WTC11 (cell line): ENCODE data around the gene EFS. TPM values are rescaled to one million over a fixed set of nuclear protein-coding genes. Genes with fewer than 3 reads are reported as not detected.
A peak's percentile ranks its signal among the peaks of the same experiment; 100 is the strongest.

Experiments
- ATAC-seq: fragments of 200-7000 bp; cut with Tn5 transposase; 2 replicates; pipeline ENCODE4 v1.10.0; 2021; ENCODE audit warnings: mild to moderate bottlenecking, moderate library complexity
- CTCF ChIA-PET: fragments of 300-600 bp; sonication (Branson Sonifier 250); formaldehyde crosslinking; loops from one replicate; lab custom pipeline; 2021; ENCODE audit warnings: antibody characterized with exemption; lab: Charles Lee
- POLR2A ChIA-PET: fragments of 350-600 bp; sonication (Branson Sonifier 250); formaldehyde crosslinking; loops from one replicate; lab custom pipeline; 2021; ENCODE audit warnings: antibody characterized with exemption; lab: Charles Lee
- DNase-seq: peaks from one replicate; pipeline ENCODE4 v3.0.0; 2021; ENCODE audit warnings: low spot score
- H3K27ac Mint-ChIP-seq: 2 replicates; pipeline ENCODE4 v1.8.0; 2021; ENCODE audit warnings: mixed read lengths
- H3K27me3 Mint-ChIP-seq: 2 replicates; pipeline ENCODE4 v1.8.0; 2021; ENCODE audit warnings: low read depth, mild to moderate bottlenecking, moderate library complexity, mixed read lengths
- H3K36me3 Mint-ChIP-seq: 2 replicates; pipeline ENCODE4 v1.8.0; 2021; ENCODE audit warnings: mixed read lengths
- H3K4me1 Mint-ChIP-seq: 2 replicates; pipeline ENCODE4 v1.8.0; 2022; ENCODE audit warnings: mixed read lengths
- H3K4me3 Mint-ChIP-seq: 2 replicates; pipeline ENCODE4 v1.8.0; 2021; ENCODE audit warnings: mild to moderate bottlenecking, moderate library complexity, mixed read lengths
- H3K9me3 Mint-ChIP-seq: 2 replicates; pipeline ENCODE4 v1.8.0; 2021; ENCODE audit warnings: mixed read lengths
- ATF1 ChIP-seq: sonication (generic); formaldehyde crosslinking; IDR thresholded peaks from 2 replicates; pipeline ENCODE4 v1.8.1; 2023; ENCODE audit warnings: mild to moderate bottlenecking, moderate library complexity, missing genetic modification reagents
- CREB1 ChIP-seq: sonication (generic); formaldehyde crosslinking; IDR thresholded peaks from 2 replicates; pipeline ENCODE4 v1.8.0; 2023; ENCODE audit warnings: mild to moderate bottlenecking, missing genetic modification reagents
- E2F4 ChIP-seq: sonication (generic); formaldehyde crosslinking; IDR thresholded peaks from 2 replicates; pipeline ENCODE4 v1.8.1; 2022; ENCODE audit warnings: low read depth, mild to moderate bottlenecking, moderate library complexity, missing genetic modification reagents, borderline replicate concordance
- FOXK1 ChIP-seq: sonication (generic); formaldehyde crosslinking; IDR thresholded peaks from 2 replicates; pipeline ENCODE4 v1.8.0; 2022; ENCODE audit warnings: mild to moderate bottlenecking, moderate library complexity, missing genetic modification reagents
- FOXP1 ChIP-seq: sonication (generic); formaldehyde crosslinking; IDR thresholded peaks from 2 replicates; pipeline ENCODE4 v1.8.0; 2022; ENCODE audit warnings: missing genetic modification reagents, mild to moderate bottlenecking, moderate library complexity, borderline replicate concordance
- MYBL2 ChIP-seq: sonication (generic); formaldehyde crosslinking; IDR thresholded peaks from 2 replicates; pipeline ENCODE4 v1.8.1; 2023; ENCODE audit warnings: mild to moderate bottlenecking, moderate library complexity, missing genetic modification reagents
- NR1H2 ChIP-seq: sonication (generic); formaldehyde crosslinking; IDR thresholded peaks from 2 replicates; pipeline ENCODE4 v1.9.0; 2021; ENCODE audit warnings: mild to moderate bottlenecking, moderate library complexity, missing genetic modification reagents
- NR3C1 ChIP-seq: sonication (generic); formaldehyde crosslinking; conservative IDR thresholded peaks from 2 replicates; pipeline ENCODE4 v1.8.1; 2023; ENCODE audit warnings: low read depth, mild to moderate bottlenecking, missing genetic modification reagents
- RORB ChIP-seq: fragments of 250-450 bp; sonication (Bioruptor Pico); IDR thresholded peaks from 2 replicates; pipeline ENCODE4 v1.9.0; 2021; ENCODE audit warnings: mild to moderate bottlenecking
- SMAD3 ChIP-seq: sonication (generic); formaldehyde crosslinking; IDR thresholded peaks from 2 replicates; pipeline ENCODE4 v1.8.0; 2022; ENCODE audit warnings: missing genetic modification reagents, mild to moderate bottlenecking, borderline replicate concordance
- SMAD4 ChIP-seq: sonication (generic); formaldehyde crosslinking; IDR thresholded peaks from 2 replicates; pipeline ENCODE4 v1.8.0; 2022; ENCODE audit warnings: mild to moderate bottlenecking, missing genetic modification reagents
- TEAD1 ChIP-seq: sonication (generic); formaldehyde crosslinking; IDR thresholded peaks from 2 replicates; pipeline ENCODE4 v1.8.0; 2022; ENCODE audit warnings: mild to moderate bottlenecking, missing genetic modification reagents
- TP53 ChIP-seq: sonication (generic); formaldehyde crosslinking; IDR thresholded peaks from 2 replicates; pipeline ENCODE4 v1.8.1; 2023; ENCODE audit warnings: mild to moderate bottlenecking, missing genetic modification reagents
- ZNF138 ChIP-seq: sonication (generic); formaldehyde crosslinking; conservative IDR thresholded peaks from 2 replicates; pipeline ENCODE4 v1.8.1; 2022; ENCODE audit warnings: mild to moderate bottlenecking, moderate library complexity, missing genetic modification reagents
- ZNF671 ChIP-seq: fragments of 250-450 bp; sonication (Bioruptor Pico); IDR thresholded peaks from 2 replicates; pipeline ENCODE4 v1.8.0; 2021; ENCODE audit warnings: mild to moderate bottlenecking
- total RNA-seq: library from RNA; stranded (reverse); gene quantifications from 3 replicates; pipeline ENCODE4 v1.2.3, GENCODE V29; 2021
- TF ChIP-seq, protein P1 (sequence below): sonication (generic); formaldehyde crosslinking; IDR thresholded peaks from 2 replicates; pipeline ENCODE4 v1.8.1; 2023; ENCODE audit warnings: mild to moderate bottlenecking, moderate library complexity, missing genetic modification reagents
- TF ChIP-seq, protein P2 (sequence below): fragments of 250-450 bp; sonication (Bioruptor Pico); conservative IDR thresholded peaks from 2 replicates; pipeline ENCODE4 v1.9.0; 2021; ENCODE audit warnings: mild to moderate bottlenecking
- TF ChIP-seq, protein P3 (sequence below): fragments of 250-450 bp; sonication (Bioruptor Pico); IDR thresholded peaks from 2 replicates; pipeline ENCODE4 v1.8.0; 2021; ENCODE audit warnings: mild to moderate bottlenecking
- TF ChIP-seq, protein P4 (sequence below): fragments of 250-450 bp; sonication (Bioruptor Pico); IDR thresholded peaks from 2 replicates; pipeline ENCODE4 v1.9.0; 2021; ENCODE audit warnings: mild to moderate bottlenecking
- TF ChIP-seq, protein P5 (sequence below): sonication (generic); formaldehyde crosslinking; IDR thresholded peaks from 2 replicates; pipeline ENCODE4 v1.8.1; 2022; ENCODE audit warnings: mild to moderate bottlenecking, moderate library complexity, missing genetic modification reagents

The EFS gene
- total RNA-seq, 1 experiment from 2014 or later: 35.3 TPM

DNA sequence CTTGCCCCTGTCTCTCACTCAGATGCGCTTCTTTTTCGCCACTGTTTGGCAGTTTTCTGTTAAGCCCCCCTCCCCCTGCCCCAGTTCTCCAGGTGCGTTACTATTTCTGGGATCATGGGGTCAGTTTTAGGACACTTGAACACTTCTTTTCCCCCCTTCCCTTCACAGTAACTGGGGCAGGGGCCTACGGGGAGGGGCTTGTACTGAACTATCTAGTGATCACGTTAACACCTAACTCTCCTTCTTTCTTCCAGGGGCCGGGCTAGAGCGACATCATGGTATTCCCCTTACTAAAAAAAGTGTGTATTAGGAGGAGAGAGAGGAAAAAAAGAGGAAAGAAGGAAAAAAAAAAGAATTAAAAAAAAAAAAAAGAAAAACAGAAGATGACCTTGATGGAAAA, 40.0 kb downstream of the EFS start (continued):
- TF ChIP-seq, protein P1, sequence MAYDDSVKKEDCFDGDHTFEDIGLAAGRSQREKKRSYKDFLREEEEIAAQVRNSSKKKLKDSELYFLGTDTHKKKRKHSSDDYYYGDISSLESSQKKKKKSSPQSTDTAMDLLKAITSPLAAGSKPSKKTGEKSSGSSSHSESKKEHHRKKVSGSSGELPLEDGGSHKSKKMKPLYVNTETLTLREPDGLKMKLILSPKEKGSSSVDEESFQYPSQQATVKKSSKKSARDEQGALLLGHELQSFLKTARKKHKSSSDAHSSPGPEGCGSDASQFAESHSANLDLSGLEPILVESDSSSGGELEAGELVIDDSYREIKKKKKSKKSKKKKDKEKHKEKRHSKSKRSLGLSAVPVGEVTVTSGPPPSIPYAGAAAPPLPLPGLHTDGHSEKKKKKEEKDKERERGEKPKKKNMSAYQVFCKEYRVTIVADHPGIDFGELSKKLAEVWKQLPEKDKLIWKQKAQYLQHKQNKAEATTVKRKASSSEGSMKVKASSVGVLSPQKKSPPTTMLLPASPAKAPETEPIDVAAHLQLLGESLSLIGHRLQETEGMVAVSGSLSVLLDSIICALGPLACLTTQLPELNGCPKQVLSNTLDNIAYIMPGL (CRISPR knock-in tag): no peak
- TF ChIP-seq, protein P2, sequence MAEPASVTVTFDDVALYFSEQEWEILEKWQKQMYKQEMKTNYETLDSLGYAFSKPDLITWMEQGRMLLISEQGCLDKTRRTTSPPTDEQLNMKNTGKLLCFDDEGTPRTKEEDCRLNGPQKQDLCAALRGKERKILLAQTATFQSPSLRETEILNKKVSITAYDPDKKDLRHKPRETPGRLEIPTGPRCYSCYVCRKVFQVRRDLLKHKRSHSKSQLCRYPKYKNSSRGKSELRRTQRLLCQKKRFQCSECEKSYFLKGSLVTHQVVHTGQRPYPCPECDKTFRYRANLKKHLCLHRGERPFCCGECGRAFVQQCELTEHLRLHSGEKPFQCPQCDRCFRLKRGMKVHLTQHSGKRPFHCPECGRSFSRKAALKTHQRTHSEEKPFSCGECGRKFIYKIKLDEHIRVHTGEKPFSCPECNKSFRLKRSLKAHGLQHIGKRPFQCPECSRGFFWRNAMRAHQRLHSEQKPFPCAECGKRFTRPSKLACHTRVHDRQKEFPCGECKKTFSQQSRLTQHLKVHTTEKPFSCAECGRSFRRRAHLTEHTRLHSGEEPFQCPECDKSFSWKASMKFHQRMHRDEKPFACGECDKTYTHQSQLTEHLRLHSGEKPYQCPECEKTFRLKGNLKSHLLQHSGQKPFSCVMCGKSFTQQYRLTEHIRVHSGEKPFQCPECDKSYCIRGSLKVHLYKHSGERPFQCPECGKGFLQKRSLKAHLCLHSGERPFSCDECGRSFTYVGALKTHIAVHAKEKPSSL: no peak
- TF ChIP-seq FOXK1 (no peak), E2F4 (CRISPR knock-in tag) (no peak), NR1H2 (no peak), TEAD1 (CRISPR knock-in tag) (no peak), SMAD4 (CRISPR knock-in tag) (no peak)

- Mint-ChIP-seq H3K27ac (no peak overlapping the region), H3K36me3 (peaks cover 46% of the 10 kb centered on the region), H3K4me3 (no peak overlapping the region), H3K27me3 (no peaks in the 10 kb centered on the region), H3K9me3 (no peaks in the 10 kb centered on the region), H3K4me1 (peaks cover 26% of the 10 kb centered on the region)
- ATAC-seq (no peak), DNase-seq (no peak)
- ChIA-PET POLR2A (no interaction called here), CTCF (interaction anchor here (0.8 to 1.7 kb wide), 2 partner anchors 21 to 55 kb away, joined by 4 to 7 read pairs; no protein-coding TSS in a partner anchor)
- TF ChIP-seq ATF1 (CRISPR knock-in tag) (no peak), RORB (CRISPR knock-in tag) (no peak), SMAD3 (CRISPR knock-in tag) (no peak), ZNF138 (CRISPR knock-in tag) (no peak)
These were observed 40.5 kb downstream of the EFS start for GRCh38 chr14:23324455-23324846.

DNA sequence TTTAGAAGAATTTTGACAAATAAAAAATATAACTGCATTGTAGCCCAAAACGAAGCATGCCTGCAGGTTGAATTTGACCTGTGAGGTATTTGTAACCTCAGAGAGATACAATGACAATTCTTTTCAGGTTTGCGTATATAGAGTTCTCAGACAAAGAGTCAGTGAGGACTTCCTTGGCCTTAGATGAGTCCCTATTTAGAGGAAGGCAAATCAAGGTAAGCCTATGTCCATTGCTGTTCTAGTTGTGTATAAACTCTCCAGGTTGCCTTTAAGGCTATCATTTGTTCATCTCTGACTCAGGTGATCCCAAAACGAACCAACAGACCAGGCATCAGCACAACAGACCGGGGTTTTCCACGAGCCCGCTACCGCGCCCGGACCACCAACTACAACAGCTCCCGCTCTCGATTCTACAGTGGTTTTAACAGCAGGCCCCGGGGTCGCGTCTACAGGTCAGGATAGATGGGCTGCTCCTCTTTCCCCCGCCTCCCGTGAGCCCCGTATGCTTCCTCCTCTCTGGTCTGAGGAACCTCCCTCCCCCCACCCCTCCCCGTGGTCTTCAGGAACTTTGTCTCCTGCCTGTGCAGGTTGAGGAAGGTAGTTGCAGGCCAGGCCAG, 41.0 kb downstream of the EFS start:
- no peaks in the 10 kb centered on the region for H3K9me3 Mint-ChIP-seq
- H3K27ac Mint-ChIP-seq: peak overlapping the region; percentile 65; the same call in 1 of the 2 replicates
- DNase-seq (no peak), ATAC-seq (no peak)
- H3K27me3 Mint-ChIP-seq: no peaks in the 10 kb centered on the region
- ChIA-PET CTCF (interaction anchor here (1.3 to 1.7 kb wide), 2 partner anchors 56 to 59 kb away, joined by 3 to 7 read pairs; no protein-coding TSS in a partner anchor), POLR2A (no interaction called here)
- H3K36me3 Mint-ChIP-seq: peaks cover 46% of the 10 kb centered on the region
- TF ChIP-seq TP53 (CRISPR knock-in tag) (no peak), FOXK1 (no peak), CREB1 (CRISPR knock-in tag) (no peak), MYBL2 (CRISPR knock-in tag) (no peak), NR3C1 (CRISPR knock-in tag) (no peak), FOXP1 (no peak), ZNF671 (CRISPR knock-in tag) (no peak)
- TF ChIP-seq, protein P3, sequence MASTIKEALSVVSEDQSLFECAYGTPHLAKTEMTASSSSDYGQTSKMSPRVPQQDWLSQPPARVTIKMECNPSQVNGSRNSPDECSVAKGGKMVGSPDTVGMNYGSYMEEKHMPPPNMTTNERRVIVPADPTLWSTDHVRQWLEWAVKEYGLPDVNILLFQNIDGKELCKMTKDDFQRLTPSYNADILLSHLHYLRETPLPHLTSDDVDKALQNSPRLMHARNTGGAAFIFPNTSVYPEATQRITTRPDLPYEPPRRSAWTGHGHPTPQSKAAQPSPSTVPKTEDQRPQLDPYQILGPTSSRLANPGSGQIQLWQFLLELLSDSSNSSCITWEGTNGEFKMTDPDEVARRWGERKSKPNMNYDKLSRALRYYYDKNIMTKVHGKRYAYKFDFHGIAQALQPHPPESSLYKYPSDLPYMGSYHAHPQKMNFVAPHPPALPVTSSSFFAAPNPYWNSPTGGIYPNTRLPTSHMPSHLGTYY (CRISPR knock-in tag): no peak
- TF ChIP-seq, protein P4, sequence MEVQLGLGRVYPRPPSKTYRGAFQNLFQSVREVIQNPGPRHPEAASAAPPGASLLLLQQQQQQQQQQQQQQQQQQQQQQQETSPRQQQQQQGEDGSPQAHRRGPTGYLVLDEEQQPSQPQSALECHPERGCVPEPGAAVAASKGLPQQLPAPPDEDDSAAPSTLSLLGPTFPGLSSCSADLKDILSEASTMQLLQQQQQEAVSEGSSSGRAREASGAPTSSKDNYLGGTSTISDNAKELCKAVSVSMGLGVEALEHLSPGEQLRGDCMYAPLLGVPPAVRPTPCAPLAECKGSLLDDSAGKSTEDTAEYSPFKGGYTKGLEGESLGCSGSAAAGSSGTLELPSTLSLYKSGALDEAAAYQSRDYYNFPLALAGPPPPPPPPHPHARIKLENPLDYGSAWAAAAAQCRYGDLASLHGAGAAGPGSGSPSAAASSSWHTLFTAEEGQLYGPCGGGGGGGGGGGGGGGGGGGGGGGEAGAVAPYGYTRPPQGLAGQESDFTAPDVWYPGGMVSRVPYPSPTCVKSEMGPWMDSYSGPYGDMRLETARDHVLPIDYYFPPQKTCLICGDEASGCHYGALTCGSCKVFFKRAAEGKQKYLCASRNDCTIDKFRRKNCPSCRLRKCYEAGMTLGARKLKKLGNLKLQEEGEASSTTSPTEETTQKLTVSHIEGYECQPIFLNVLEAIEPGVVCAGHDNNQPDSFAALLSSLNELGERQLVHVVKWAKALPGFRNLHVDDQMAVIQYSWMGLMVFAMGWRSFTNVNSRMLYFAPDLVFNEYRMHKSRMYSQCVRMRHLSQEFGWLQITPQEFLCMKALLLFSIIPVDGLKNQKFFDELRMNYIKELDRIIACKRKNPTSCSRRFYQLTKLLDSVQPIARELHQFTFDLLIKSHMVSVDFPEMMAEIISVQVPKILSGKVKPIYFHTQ (CRISPR knock-in tag): no peak
- TF ChIP-seq, protein P5, sequence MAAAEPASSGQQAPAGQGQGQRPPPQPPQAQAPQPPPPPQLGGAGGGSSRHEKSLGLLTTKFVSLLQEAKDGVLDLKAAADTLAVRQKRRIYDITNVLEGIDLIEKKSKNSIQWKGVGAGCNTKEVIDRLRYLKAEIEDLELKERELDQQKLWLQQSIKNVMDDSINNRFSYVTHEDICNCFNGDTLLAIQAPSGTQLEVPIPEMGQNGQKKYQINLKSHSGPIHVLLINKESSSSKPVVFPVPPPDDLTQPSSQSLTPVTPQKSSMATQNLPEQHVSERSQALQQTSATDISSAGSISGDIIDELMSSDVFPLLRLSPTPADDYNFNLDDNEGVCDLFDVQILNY (CRISPR knock-in tag): no peak
- peaks cover 26% of the 10 kb centered on the region for H3K4me1 Mint-ChIP-seq
- H3K4me3 Mint-ChIP-seq: no peak overlapping the region
